ENCODE results near the gene EIF3A.

DNA sequence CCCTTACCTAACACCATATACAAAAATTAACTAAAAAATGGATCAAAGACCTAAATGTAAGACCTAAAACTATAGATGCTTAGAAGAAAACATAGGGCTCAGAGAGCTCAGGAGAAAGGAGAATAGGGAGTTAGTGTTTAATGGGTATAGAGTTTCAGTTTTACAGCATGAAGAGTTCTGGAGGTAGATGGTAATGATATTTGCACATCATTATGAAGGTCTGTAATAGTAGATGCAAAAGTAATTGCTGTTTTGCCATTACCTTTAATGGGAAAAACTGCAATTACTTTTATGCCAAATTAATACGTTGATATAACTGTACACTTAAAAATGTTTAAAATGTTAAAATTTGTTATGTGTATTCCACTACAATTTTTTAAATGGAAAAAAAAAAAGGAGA, 90.3 kb downstream of the EIF3A start:
- TF ChIP-seq, protein P1, sequence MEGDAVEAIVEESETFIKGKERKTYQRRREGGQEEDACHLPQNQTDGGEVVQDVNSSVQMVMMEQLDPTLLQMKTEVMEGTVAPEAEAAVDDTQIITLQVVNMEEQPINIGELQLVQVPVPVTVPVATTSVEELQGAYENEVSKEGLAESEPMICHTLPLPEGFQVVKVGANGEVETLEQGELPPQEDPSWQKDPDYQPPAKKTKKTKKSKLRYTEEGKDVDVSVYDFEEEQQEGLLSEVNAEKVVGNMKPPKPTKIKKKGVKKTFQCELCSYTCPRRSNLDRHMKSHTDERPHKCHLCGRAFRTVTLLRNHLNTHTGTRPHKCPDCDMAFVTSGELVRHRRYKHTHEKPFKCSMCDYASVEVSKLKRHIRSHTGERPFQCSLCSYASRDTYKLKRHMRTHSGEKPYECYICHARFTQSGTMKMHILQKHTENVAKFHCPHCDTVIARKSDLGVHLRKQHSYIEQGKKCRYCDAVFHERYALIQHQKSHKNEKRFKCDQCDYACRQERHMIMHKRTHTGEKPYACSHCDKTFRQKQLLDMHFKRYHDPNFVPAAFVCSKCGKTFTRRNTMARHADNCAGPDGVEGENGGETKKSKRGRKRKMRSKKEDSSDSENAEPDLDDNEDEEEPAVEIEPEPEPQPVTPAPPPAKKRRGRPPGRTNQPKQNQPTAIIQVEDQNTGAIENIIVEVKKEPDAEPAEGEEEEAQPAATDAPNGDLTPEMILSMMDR (IDR thresholded peaks at IDR 0.05), result no peak
- no peak for TF ChIP-seq EP300 (IDR thresholded peaks at IDR 0.05)

Measured in tibial nerve (tissue), 4 donors.